Upper lobe of left lung (tissue), 6 donors: ENCODE data around the gene ZNF385D. TPM values are rescaled to one million over a fixed set of nuclear protein-coding genes. Genes with fewer than 3 reads are reported as not detected.

Experiments
- ATAC-seq, 2 donors: fragments of 200-7000 bp; cut with Tn5 transposase; one replicate each; pipeline ENCODE4 v1.9.1; 2022; ENCODE audit warnings: mild to moderate bottlenecking in 2 of 2, moderate library complexity in 2 of 2; ENCODE audit not compliant: low FRiP score in 2 of 2
- DNase-seq, 2 donors: peaks; one replicate each; pipeline ENCODE4 v3.0.0-alpha.2; 2019 to 2020
- H3K27ac ChIP-seq, 4 donors: fragments of 200-600 bp; sonication (generic); one replicate each; pipeline ENCODE4 v1.5.1; 2016 to 2019
- H3K27me3 ChIP-seq, 4 donors: fragments of 200-600 bp; sonication (generic); one replicate each; pipeline ENCODE4 v1.5.1; 2017 to 2019
- H3K36me3 ChIP-seq, 4 donors: fragments of 200-600 bp; sonication (generic); one replicate each; pipeline ENCODE4 v1.5.1; 2016 to 2019
- H3K4me1 ChIP-seq, 4 donors: fragments of 200-600 bp; sonication (generic); one replicate each; pipeline ENCODE4 v1.5.1; 2018 to 2019
- H3K4me3 ChIP-seq, 4 donors: fragments of 200-600 bp; sonication (generic); one replicate each; pipeline ENCODE4 v1.5.1; 2017 to 2019; ENCODE audit warnings: mild to moderate bottlenecking in 2 of 4, moderate library complexity in 1 of 4
- H3K9me3 ChIP-seq, 4 donors: fragments of 200-600 bp; sonication (generic); one replicate each; pipeline ENCODE4 v1.5.1; 2018 to 2019
- CTCF ChIP-seq, 6 experiments: fragments of 450-650 bp in 4 of 6; fragments of 200-600 bp in 2 of 6; sonication (generic) in 2 of 6; IDR thresholded peaks; one replicate each; pipeline ENCODE4 v1.5.1; 2016 to 2019; ENCODE audit warnings: antibody characterized with exemption in 6 of 6
- EP300 ChIP-seq, 4 donors: sonication (generic); formaldehyde crosslinking; IDR thresholded peaks; one replicate each; pipeline ENCODE4 v1.5.1; 2017; ENCODE audit warnings: antibody characterized with exemption in 4 of 4, control low read depth in 2 of 4
- POLR2A ChIP-seq, 4 donors: fragments of 450-650 bp; IDR thresholded peaks; one replicate each; pipeline ENCODE4 v1.5.1; 2016 to 2017; ENCODE audit warnings: antibody characterized with exemption in 4 of 4, mild to moderate bottlenecking in 2 of 4
- POLR2AphosphoS5 ChIP-seq, 2 donors: sonication (generic); formaldehyde crosslinking; IDR thresholded peaks; one replicate each; pipeline ENCODE4 v1.5.1; 2017; ENCODE audit warnings: antibody characterized with exemption in 2 of 2
- WGBS, 2 donors: methylation state at CpG; one replicate each; pipeline ENCODE4 v1.1.5; 2017 to 2018; 5-methylcytosine and 5-hydroxymethylcytosine counted together
- total RNA-seq, 6 donors: library from RNA; depleted of rRNA in 4 of 6; stranded (reverse); fragments of >200 nt in 4 of 6; gene quantifications; one replicate each; pipeline versions ENCODE4 v1.1.0 to v1.2.1, GENCODE V29; 2016 to 2021
- donor health status: DM: no; HTN: no; CAD: no; lungs with moderate emphysema.
- donor health status: DM: no; HTN: yes; CAD: no; lungs with severe emphysema.

ZNF385D gene
- total RNA-seq, 6 donors from 2014 or later = 0.20 to 9.2 (median 0.76) TPM; not detected in 1

GRCh38 chr3:21585216-21585740 is 165.7 kb downstream of the ZNF385D start:
- TF ChIP-seq EP300 (IDR thresholded peaks at IDR 0.05) = no peak
- H3K36me3 ChIP-seq = no peaks in the 10 kb centered on the region
- H3K9me3 ChIP-seq = no peaks in the 10 kb centered on the region
- H3K27me3 ChIP-seq = no peaks in the 10 kb centered on the region
- no peak overlapping the region for H3K27ac ChIP-seq
- DNase-seq = no peak
- WGBS, 2 donors = 85 to 90% methylated on average over 3 of the region's 3 CpGs
- no peaks in the 10 kb centered on the region for H3K4me1 ChIP-seq
- H3K4me3 ChIP-seq = no peak overlapping the region
- ATAC-seq = no peak

- DNase-seq (no peak), ATAC-seq (no peak)
- no peaks in the 10 kb centered on the region for H3K27me3 ChIP-seq
- H3K4me3 ChIP-seq = no peak overlapping the region
- H3K27ac ChIP-seq = no peak overlapping the region
- H3K4me1 ChIP-seq = no peaks in the 10 kb centered on the region
- no peak for TF ChIP-seq CTCF (IDR thresholded peaks at IDR 0.05)
- no peak for TF ChIP-seq POLR2A (IDR thresholded peaks at IDR 0.05)
- TF ChIP-seq POLR2AphosphoS5 (IDR thresholded peaks at IDR 0.05) = no peak
- TF ChIP-seq EP300 (IDR thresholded peaks at IDR 0.05) = no peak
- no peaks in the 10 kb centered on the region for H3K36me3 ChIP-seq
- WGBS, 2 donors = 80 to 92% methylated on average over 2 of the region's 2 CpGs
- H3K9me3 ChIP-seq = no peaks in the 10 kb centered on the region
Observed at GRCh38 chr3:21573291-21573690, 177.7 kb downstream of the ZNF385D start.

- H3K36me3 ChIP-seq = no peaks in the 10 kb centered on the region
- H3K27ac ChIP-seq = no peak overlapping the region
- no peaks in the 10 kb centered on the region for H3K9me3 ChIP-seq
- WGBS, 2 donors = 82 to 84% methylated on average over 3 of the region's 3 CpGs
- no peaks in the 10 kb centered on the region for H3K4me1 ChIP-seq
- H3K4me3 ChIP-seq = no peak overlapping the region
- DNase-seq (no peak), ATAC-seq (no peak)
- TF ChIP-seq CTCF (IDR thresholded peaks at IDR 0.05) (no peak), POLR2AphosphoS5 (IDR thresholded peaks at IDR 0.05) (no peak), POLR2A (IDR thresholded peaks at IDR 0.05) (no peak), EP300 (IDR thresholded peaks at IDR 0.05) (no peak)
- H3K27me3 ChIP-seq = no peaks in the 10 kb centered on the region
Observed at GRCh38 chr3:21564531-21564930, 186.5 kb downstream of the ZNF385D start.

- TF ChIP-seq POLR2A (IDR thresholded peaks at IDR 0.05) = no peak
- no peak for TF ChIP-seq POLR2AphosphoS5 (IDR thresholded peaks at IDR 0.05)
- no peak for TF ChIP-seq EP300 (IDR thresholded peaks at IDR 0.05)
- no peak for TF ChIP-seq CTCF (IDR thresholded peaks at IDR 0.05)
- no peaks in the 10 kb centered on the region for H3K36me3 ChIP-seq
- ATAC-seq (no peak), DNase-seq (no peak)
- H3K4me3 ChIP-seq = no peak overlapping the region
- H3K9me3 ChIP-seq = no peaks in the 10 kb centered on the region
- H3K27me3 ChIP-seq = no peaks in the 10 kb centered on the region
- H3K4me1 ChIP-seq = no peaks in the 10 kb centered on the region
- H3K27ac ChIP-seq = no peak overlapping the region
Observed at GRCh38 chr3:21562243-21562642, 188.8 kb downstream of the ZNF385D start.

- no peaks in the 10 kb centered on the region for H3K36me3 ChIP-seq
- 65 to 81% methylated on average over 2 of the region's 2 CpGs for WGBS, 2 donors
- ATAC-seq (no peak), DNase-seq (no peak)
- no peak overlapping the region for H3K4me3 ChIP-seq
- no peaks in the 10 kb centered on the region for H3K27me3 ChIP-seq
- H3K27ac ChIP-seq = no peak overlapping the region
- H3K9me3 ChIP-seq = no peaks in the 10 kb centered on the region
- no peaks in the 10 kb centered on the region for H3K4me1 ChIP-seq
- TF ChIP-seq CTCF (IDR thresholded peaks at IDR 0.05) (no peak), EP300 (IDR thresholded peaks at IDR 0.05) (no peak), POLR2AphosphoS5 (IDR thresholded peaks at IDR 0.05) (no peak)
Observed at GRCh38 chr3:21561472-21561871, 189.5 kb downstream of the ZNF385D start.
